HPDE6-E6E7 (cell line): ENCODE data around the gene BPIFA3.
A peak's percentile ranks its signal among the peaks of the same experiment; 100 is the strongest.
"Not testable (repeated sequence)": the region's sequence is repeated elsewhere in the genome, so short reads cannot be mapped to it uniquely, and the experiment has no call there.

ENCODE experiments used
- DNase-seq: peaks from one replicate; pipeline ENCODE4 v3.0.0; 2011; ENCODE audit warnings: missing footprints; ENCODE audit errors: extremely low spot score

BPIFA3 gene

DNA sequence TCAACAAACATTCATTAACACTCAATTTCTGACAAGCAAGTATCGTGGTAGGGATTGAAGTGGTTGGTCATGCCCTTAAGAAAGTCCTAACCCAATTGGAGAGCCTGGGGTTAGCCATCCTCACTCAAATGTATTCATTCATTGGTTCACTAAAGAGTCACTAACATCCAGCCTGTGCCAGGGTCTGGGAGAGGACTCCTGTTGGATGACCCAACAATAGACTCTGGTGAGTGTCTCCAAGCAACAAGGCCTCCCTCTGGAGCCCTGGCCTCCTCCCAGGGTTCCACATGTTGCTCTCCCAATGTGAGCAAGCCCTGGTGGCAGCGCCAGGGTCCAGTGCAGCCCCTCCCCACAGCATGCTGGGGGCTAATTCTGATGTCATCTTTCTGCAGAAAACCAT, at the start of gene BPIFA3:
Gene BPIFA3 (plus strand): TSS at position 301 of the 400 bp plus-strand sequence. CDS start 185 bp downstream, outside the sequence.
- DNase-seq, result no peak

GRCh38 chr20:33167859-33168258, 49.3 kb upstream of the BPIFA3 start, which contains the start of gene BPIFA2:
BPIFA2 (plus strand) TSS chr20:33168159; CDS start chr20:33169146, 987 bp downstream.
- no peak for DNase-seq

- no peak for DNase-seq
Measured at GRCh38 chr20:33169176-33169794, 47.9 kb upstream of the BPIFA3 start.

DNA sequence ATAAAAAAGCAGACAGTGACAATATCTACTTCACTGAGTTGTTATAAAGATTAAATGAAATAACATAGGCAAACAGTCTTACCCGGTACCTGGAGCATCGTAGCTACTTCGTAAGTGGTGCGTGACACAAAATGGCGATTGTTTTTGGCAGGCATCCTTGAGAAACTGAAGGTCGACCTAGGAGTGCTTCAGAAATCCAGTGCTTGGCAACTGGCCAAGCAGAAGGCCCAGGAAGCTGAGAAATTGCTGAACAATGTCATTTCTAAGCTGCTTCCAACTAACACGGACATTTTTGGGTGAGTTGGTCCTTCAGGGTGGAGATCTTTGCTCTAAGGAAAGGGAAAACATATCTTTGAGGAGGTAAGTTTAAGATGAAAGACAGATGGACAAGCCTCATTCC, 44.4 kb upstream of the BPIFA3 start:
- DNase-seq, result no peak

GRCh38 chr20:33175123-33175522, 42.0 kb upstream of the BPIFA3 start:
- DNase-seq, result no peak

- DNase-seq, result no peak
Measured at GRCh38 chr20:33176101-33176500, 41.1 kb upstream of the BPIFA3 start.

DNA sequence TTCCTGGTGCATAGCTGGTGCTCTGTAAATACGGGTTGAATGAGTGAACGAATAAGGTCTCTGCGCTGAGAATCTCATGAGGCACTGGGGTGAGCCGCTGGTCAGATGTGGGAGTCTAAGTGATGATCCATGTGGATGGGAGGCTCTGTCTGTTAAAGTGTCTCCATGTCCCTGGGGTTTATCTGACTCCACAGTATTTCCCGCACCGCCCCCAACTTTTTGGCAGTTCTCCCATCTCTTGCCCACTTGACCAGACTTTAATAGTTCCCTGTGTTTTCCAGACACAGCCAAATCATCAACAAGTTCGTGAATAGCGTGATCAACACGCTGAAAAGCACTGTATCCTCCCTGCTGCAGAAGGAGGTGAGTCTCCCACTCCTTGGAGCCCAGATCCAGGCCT, 39.3 kb upstream of the BPIFA3 start:
- DNase-seq, result no peak

DNA sequence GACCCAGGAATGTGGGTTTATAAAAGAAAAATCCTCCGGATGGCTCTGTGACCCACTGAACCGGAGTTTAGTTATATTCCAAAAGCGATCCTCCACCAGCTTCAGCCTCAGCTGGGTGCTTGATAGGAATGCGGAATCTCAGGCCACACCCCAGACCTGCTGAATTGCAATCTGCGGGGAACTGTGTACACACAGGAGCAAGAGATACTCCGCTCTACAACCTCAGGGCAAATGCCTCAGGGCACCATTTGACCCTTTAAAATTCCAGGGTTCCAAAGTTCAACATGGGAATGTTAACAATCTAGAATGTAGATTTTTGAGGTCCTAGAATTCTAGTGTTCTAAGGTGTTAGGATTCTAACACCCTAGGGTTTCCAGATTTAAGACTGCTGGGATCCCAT, 38.4 kb upstream of the BPIFA3 start:
- no peak for DNase-seq

DNA sequence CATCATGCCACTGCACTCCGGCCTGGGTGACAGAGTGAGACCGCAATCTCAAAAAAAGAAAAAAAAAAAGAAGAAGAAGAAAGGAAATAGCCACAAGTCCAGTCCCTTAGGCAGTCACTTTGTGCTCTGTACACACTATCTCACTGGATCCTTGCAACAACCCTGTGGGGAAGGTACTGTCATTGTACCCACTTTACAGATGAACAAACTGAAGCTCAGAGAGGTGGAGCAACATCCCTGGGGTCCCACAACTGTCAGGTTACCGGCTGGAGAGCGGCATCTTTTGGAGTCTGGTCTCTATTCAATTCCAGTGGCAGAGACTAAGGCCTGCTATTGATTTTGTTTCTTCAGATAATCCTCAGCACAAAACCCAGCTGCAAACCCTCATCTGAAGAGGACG, 37.0 kb upstream of the BPIFA3 start:
- no peak for DNase-seq

GRCh38 chr20:33181482-33182093, 35.6 kb upstream of the BPIFA3 start:
- DNase-seq, result no peak

- DNase-seq, result no peak
Measured at GRCh38 chr20:33183312-33183711, 33.8 kb upstream of the BPIFA3 start.

DNA sequence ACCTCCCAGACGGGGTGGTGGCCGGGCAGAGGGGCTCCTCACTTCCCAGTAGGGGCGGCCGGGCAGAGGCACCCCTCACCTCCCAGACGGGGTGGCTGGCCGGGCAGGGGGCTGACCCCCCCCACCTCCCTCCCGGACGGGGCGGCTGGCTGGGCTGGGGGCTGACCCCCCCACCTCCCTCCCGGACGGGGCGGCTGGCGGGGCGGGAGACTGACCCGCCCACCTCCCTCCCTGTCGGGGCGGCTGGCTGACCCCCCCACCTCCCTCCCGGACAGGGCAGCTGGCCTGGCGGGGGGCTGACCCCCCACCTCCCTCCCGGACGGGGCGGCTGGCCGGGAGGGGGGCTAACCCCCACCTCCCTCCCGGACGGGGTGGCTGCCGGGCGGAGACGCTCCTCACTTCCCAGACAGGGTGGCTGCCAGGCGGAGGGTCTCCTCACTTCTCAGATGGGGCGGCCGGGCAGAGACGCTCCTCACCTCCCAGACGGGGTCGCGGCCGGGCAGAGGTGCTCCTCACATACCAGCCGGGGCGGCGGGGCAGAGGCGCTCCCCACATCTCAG, 32.0 kb upstream of the BPIFA3 start:
- DNase-seq, result not testable (repeated sequence)

DNA sequence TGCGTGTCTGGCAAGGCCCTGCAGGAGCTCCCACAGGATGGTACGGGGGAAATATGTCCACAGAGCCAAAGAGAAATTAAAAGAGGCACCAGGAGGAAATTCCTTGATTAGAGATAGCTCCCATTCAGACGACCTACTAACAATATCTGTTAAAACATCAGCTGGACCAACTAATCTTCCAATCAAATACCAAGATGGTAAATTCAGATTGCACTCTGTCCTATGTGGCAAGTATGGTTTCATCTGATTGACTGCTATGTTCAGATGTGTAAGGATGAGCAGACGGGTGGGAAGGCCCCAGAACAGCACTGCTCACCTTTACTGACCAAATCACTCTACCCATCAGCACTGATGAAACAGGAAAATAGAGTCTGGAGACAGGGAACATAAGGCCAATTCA, 29.7 kb upstream of the BPIFA3 start:
- no peak for DNase-seq

DNA sequence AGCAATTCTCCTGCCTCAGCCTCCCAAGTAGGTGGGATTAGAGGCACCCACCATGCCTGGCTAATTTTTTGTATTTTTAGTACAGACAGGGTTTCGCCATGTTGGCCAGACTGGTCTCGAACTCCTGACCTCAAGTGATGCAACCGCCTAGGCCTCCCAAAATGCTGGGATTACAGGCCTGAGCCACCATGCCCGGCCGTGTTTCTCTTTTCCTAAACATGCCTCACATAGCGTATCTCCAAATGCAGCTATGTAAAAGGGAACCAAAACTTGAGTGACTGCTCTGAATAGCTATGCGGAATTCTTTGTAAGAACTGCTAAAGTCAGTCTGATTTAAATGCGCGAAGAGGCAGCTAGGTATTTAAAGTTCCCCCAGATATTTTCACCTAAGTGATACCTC, 28.7 kb upstream of the BPIFA3 start:
- DNase-seq, result no peak

GRCh38 chr20:33191484-33191883, 25.7 kb upstream of the BPIFA3 start:
- no peak for DNase-seq

DNA sequence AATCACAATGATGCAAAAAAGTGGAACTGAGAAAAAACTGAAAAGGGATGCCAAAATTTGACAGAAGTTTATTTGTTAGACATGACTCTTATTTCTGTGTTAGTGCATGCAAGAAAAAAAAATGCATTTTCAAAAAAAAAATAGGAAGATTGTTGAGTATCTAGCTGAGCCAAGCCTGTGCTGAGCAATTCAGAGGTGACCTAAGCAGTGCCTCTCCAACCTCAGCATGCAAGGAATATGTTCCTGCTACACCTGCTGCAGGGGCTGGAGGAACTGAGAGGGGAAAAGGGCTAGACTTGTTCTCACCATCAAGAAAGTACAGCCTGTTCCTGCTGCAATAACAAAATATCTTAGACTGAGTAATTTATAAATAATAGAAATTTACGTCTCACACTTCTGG, 25.2 kb upstream of the BPIFA3 start:
- no peak for DNase-seq

GRCh38 chr20:33192912-33193501, 24.1 kb upstream of the BPIFA3 start:
- no peak for DNase-seq

DNA sequence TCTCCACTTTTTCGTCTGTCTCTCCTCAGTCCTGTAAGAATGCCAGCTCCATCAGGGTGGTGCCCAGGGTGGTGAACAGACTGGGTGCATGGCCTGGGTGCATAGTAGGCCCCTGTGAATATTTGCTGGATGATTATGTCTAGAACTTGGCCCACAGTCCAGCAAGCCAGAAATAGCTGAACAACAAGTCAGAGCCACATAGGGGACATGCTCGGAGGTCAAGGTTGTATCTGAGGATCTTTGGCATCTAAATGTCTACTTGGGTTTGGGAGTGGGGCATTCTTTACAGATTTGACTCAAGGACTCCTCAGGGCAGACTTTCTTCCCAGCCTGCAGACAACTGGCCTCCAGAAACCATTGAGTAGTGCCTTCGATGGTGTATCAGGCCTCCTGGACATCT, 18.1 kb upstream of the BPIFA3 start:
- DNase-seq, result no peak

GRCh38 chr20:33202451-33202850, 14.7 kb upstream of the BPIFA3 start:
- DNase-seq, result no peak

DNA sequence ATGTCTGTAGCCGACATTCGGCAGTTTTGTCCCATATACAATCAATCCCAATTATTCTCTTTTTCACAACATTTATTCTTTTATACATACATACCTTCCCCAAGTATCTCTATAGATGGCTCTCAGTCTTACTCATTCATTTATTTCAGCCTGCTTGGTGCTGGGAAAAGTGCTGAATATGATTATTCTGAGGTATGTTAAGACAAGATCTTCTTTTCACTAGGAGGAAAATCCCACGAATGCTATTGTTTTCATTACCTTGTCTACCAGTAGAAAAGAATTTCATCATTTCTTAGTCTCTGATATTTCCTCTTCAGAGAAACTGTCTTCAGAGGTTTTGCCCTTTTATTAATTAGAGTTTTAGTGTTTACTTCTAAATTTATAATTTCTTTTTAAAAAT, 13.7 kb upstream of the BPIFA3 start:
- DNase-seq, result no peak

DNA sequence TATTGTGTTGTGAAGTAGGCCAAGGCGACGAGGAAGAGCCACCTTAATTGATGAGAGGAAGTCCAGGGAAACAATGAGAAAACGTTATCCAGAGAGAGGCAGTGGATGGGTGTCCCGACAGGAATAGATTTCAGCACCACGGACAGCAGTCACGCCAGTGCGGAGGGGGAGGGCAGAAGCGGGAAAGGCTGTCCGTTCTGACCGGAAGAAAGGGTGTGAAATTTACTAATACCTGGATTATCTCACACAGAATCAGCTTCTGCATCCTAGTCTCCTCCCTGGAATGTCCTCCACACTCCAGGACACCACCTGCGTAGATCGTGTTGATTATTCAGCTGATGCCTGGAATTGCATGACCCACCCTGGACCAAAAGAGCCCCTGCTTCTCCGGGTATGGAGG, 7.4 kb upstream of the BPIFA3 start:
- DNase-seq, result peak; percentile 92

DNA sequence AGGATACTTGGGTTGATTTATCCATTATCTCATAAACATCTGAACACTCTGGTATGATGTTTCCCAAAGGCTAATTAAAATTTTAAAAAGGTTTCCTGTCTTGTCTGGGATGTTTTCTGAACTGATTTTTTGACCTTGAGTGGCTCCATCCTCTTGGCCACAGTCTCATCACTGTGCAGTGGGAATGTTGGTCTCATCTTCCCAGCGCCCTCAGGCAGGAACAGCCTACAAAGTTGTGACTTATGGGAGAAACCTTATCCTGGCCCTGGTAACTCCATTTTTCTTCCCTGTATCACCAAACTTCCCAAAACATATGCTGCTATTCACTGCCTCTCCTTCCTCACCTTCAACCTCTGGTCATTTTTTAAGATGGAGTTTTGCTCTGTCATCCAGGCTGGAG, 6.8 kb upstream of the BPIFA3 start:
- no peak for DNase-seq

- DNase-seq, result peak; percentile 88
Measured at GRCh38 chr20:33211817-33212424, 5.2 kb upstream of the BPIFA3 start.
